Mesenchymal stem cell (in vitro differentiated cells and primary cell): Measurements from ENCODE around the gene BMPR1A.
A peak's percentile ranks its signal among the peaks of the same experiment; 100 is the strongest.

Experiments used
- DNase-seq: peaks from one replicate; pipeline ENCODE4 v3.0.0-alpha.2; 2013
- H2AFZ ChIP-seq: one replicate; pipeline ENCODE4 v1.6.1; 2013; ENCODE audit warnings: low read depth, mild to moderate bottlenecking, control low read depth, inconsistent platforms, low read length, moderate library complexity
- H2AK5ac ChIP-seq: 2 replicates; pipeline ENCODE4 v1.6.1; 2013; ENCODE audit warnings: low read length, moderate library complexity, mild to moderate bottlenecking, inconsistent platforms; ENCODE audit not compliant: severe bottlenecking
- H2BK120ac ChIP-seq: one replicate; pipeline ENCODE4 v1.6.1; 2013; ENCODE audit warnings: low read depth, mild to moderate bottlenecking, inconsistent platforms, low read length, moderate library complexity
- H2BK12ac ChIP-seq, 2 experiments: one replicate each; pipeline ENCODE4 v1.6.1; 2013; ENCODE audit warnings: inconsistent platforms in 2 of 2, low read length in 2 of 2, mild to moderate bottlenecking in 2 of 2, moderate library complexity in 2 of 2, control low read depth in 1 of 2
- H2BK15ac ChIP-seq: one replicate; pipeline ENCODE4 v1.6.1; 2013; ENCODE audit warnings: mild to moderate bottlenecking, low read depth, inconsistent platforms; ENCODE audit not compliant: poor library complexity, severe bottlenecking
- H2BK5ac ChIP-seq: 2 replicates; pipeline ENCODE4 v1.6.1; 2013; ENCODE audit warnings: low read depth, mild to moderate bottlenecking, low read length, control low read depth, inconsistent platforms; ENCODE audit not compliant: poor library complexity, severe bottlenecking
- H3K14ac ChIP-seq, 2 experiments: one replicate each; pipeline ENCODE4 v1.6.1; 2013; ENCODE audit warnings: inconsistent platforms in 2 of 2, low read length in 2 of 2, control low read depth in 1 of 2, mild to moderate bottlenecking in 1 of 2, moderate library complexity in 1 of 2
- H3K18ac ChIP-seq, 2 experiments: one replicate each; pipeline ENCODE4 v1.6.1; 2013; ENCODE audit warnings: inconsistent platforms in 2 of 2, low read length in 2 of 2, control low read depth in 1 of 2, low read depth in 1 of 2, mild to moderate bottlenecking in 1 of 2
- H3K23ac ChIP-seq, 2 experiments: one replicate each; pipeline ENCODE4 v1.6.1; 2013; ENCODE audit warnings: inconsistent platforms in 2 of 2, low read length in 2 of 2, mild to moderate bottlenecking in 2 of 2, moderate library complexity in 2 of 2, control low read depth in 1 of 2
- H3K27ac ChIP-seq: 2 replicates; pipeline ENCODE4 v1.5.1; 2013; ENCODE audit warnings: mild to moderate bottlenecking, moderate library complexity, low read length, control low read depth, inconsistent platforms; ENCODE audit not compliant: poor library complexity, severe bottlenecking
- H3K27me3 ChIP-seq, 2 experiments: 2 replicates each; pipeline versions ENCODE4 v1.6.1 to v1.7.0; 2013; ENCODE audit warnings: low read length in 2 of 2, mild to moderate bottlenecking in 2 of 2, moderate library complexity in 2 of 2, control low read depth in 1 of 2, inconsistent platforms in 1 of 2; ENCODE audit not compliant: control insufficient read depth in 1 of 2, insufficient read depth in 1 of 2
- H3K36me3 ChIP-seq, 2 experiments: 2 replicates each; pipeline versions ENCODE4 v1.6.1 to v1.7.0; 2013; ENCODE audit warnings: low read length in 2 of 2, control low read depth in 1 of 2, inconsistent platforms in 1 of 2, low read depth in 1 of 2, mild to moderate bottlenecking in 1 of 2; ENCODE audit not compliant: insufficient read depth in 2 of 2, control insufficient read depth in 1 of 2
- H3K4ac ChIP-seq, 2 experiments: one replicate each; pipeline ENCODE4 v1.6.1; 2013; ENCODE audit warnings: inconsistent platforms in 2 of 2, low read length in 2 of 2, mild to moderate bottlenecking in 2 of 2, moderate library complexity in 2 of 2, control low read depth in 1 of 2, low read depth in 1 of 2
- H3K4me1 ChIP-seq: 2 replicates; pipeline ENCODE4 v1.6.1; 2013; ENCODE audit warnings: low read depth, low read length, control low read depth; ENCODE audit not compliant: control insufficient read depth, insufficient read depth
- H3K4me2 ChIP-seq: 2 replicates; pipeline ENCODE4 v1.6.1; 2013; ENCODE audit warnings: low read length, mild to moderate bottlenecking, inconsistent platforms; ENCODE audit not compliant: poor library complexity, severe bottlenecking
- H3K4me3 ChIP-seq, 2 experiments: 2 replicates each; pipeline versions ENCODE4 v1.5.1 to v1.7.0; 2013; ENCODE audit warnings: low read length in 2 of 2, mild to moderate bottlenecking in 2 of 2, control low read depth in 1 of 2, low read depth in 1 of 2; ENCODE audit not compliant: insufficient read depth in 1 of 2
- H3K79me1 ChIP-seq: replicated peaks from 2 replicates; pipeline ENCODE4 v1.6.1; 2013; ENCODE audit warnings: mild to moderate bottlenecking, control low read depth, low read length, inconsistent platforms; ENCODE audit not compliant: poor library complexity, severe bottlenecking
- H3K9ac ChIP-seq: 2 replicates; pipeline ENCODE4 v1.7.0; 2013; ENCODE audit warnings: mild to moderate bottlenecking, low read length, moderate library complexity
- H3K9me3 ChIP-seq: 2 replicates; pipeline ENCODE4 v1.7.0; 2013; ENCODE audit warnings: mild to moderate bottlenecking, low read length; ENCODE audit not compliant: control insufficient read depth
- H4K8ac ChIP-seq: one replicate; pipeline ENCODE4 v1.6.1; 2013; ENCODE audit warnings: inconsistent platforms, mild to moderate bottlenecking, low read length, moderate library complexity
- H4K91ac ChIP-seq: one replicate; pipeline ENCODE4 v1.6.1; 2013; ENCODE audit warnings: mild to moderate bottlenecking, low read length, inconsistent platforms
- WGBS: methylation state at CpG from one replicate; pipeline ENCODE4 v1.1.7; 2013; ENCODE audit warnings: mixed read lengths; 5-methylcytosine and 5-hydroxymethylcytosine counted together

Gene BMPR1A

GRCh38 chr10:86846088-86846487 is 89.7 kb downstream of the BMPR1A start:
- WGBS, result 97% methylated on average over 3 of the region's 3 CpGs
- no peak for DNase-seq
- no peak overlapping the region for H3K9ac ChIP-seq
- no peak overlapping the region for H3K4me2 ChIP-seq
- H3K23ac ChIP-seq, result no peak overlapping the region
- no peak overlapping the region for H3K27ac ChIP-seq
- no peak overlapping the region for H3K14ac ChIP-seq
- peak overlapping the region in 1 of 2 experiments; percentile 24 for H3K4ac ChIP-seq
- no peak overlapping the region for H4K8ac ChIP-seq
- no peaks in the 10 kb centered on the region for H3K9me3 ChIP-seq
- no peaks in the 10 kb centered on the region for H3K27me3 ChIP-seq
- no peak overlapping the region for H2BK120ac ChIP-seq
- H2BK12ac ChIP-seq, result no peak overlapping the region
- H2BK5ac ChIP-seq, result no peak overlapping the region
- H2AFZ ChIP-seq, result no peak overlapping the region
- no peak overlapping the region for H3K4me3 ChIP-seq
- H3K4me1 ChIP-seq, result peaks cover 1% of the 10 kb centered on the region
- no peak overlapping the region for H2BK15ac ChIP-seq
- no peak overlapping the region for H4K91ac ChIP-seq
- H3K36me3 ChIP-seq, result peaks cover 12 to 39% of the 10 kb centered on the region in 2 experiments
- H3K18ac ChIP-seq, result no peak overlapping the region
- H3K79me1 ChIP-seq, result peaks cover 26% of the 10 kb centered on the region
- no peak overlapping the region for H2AK5ac ChIP-seq

- no peak overlapping the region for H3K4ac ChIP-seq
- H3K18ac ChIP-seq, result no peak overlapping the region
- no peak overlapping the region for H3K14ac ChIP-seq
- no peak overlapping the region for H2BK12ac ChIP-seq
- no peak overlapping the region for H3K4me3 ChIP-seq
- no peak overlapping the region for H2BK120ac ChIP-seq
- peaks cover 8 to 17% of the 10 kb centered on the region in 2 experiments for H3K36me3 ChIP-seq
- DNase-seq, result no peak
- H2BK5ac ChIP-seq, result no peak overlapping the region
- no peak overlapping the region for H2AFZ ChIP-seq
- H3K23ac ChIP-seq, result no peak overlapping the region
- peaks cover 1% of the 10 kb centered on the region for H3K4me1 ChIP-seq
- H3K9ac ChIP-seq, result no peak overlapping the region
- H4K8ac ChIP-seq, result no peak overlapping the region
- H3K4me2 ChIP-seq, result no peak overlapping the region
- no peak overlapping the region for H2BK15ac ChIP-seq
- H4K91ac ChIP-seq, result no peak overlapping the region
- peaks cover 15% of the 10 kb centered on the region for H3K79me1 ChIP-seq
- no peaks in the 10 kb centered on the region for H3K27me3 ChIP-seq
- H3K9me3 ChIP-seq, result no peaks in the 10 kb centered on the region
- H2AK5ac ChIP-seq, result no peak overlapping the region
- no peak overlapping the region for H3K27ac ChIP-seq
These were observed 92.3 kb downstream of the BMPR1A start for GRCh38 chr10:86848747-86849146.

- H2AK5ac ChIP-seq, result no peak overlapping the region
- H4K91ac ChIP-seq, result no peak overlapping the region
- no peak overlapping the region for H3K18ac ChIP-seq
- H3K4me1 ChIP-seq, result peaks cover 1% of the 10 kb centered on the region
- DNase-seq, result no peak
- H3K27ac ChIP-seq, result no peak overlapping the region
- H2BK15ac ChIP-seq, result no peak overlapping the region
- H2BK5ac ChIP-seq, result no peak overlapping the region
- WGBS, result 96% methylated on average over 2 of the region's 4 CpGs
- no peak overlapping the region for H3K4me3 ChIP-seq
- H3K9me3 ChIP-seq, result no peaks in the 10 kb centered on the region
- no peak overlapping the region for H3K4me2 ChIP-seq
- H3K9ac ChIP-seq, result no peak overlapping the region
- H2BK120ac ChIP-seq, result no peak overlapping the region
- H2AFZ ChIP-seq, result no peak overlapping the region
- peaks cover 8 to 11% of the 10 kb centered on the region in 2 experiments for H3K36me3 ChIP-seq
- H3K27me3 ChIP-seq, result no peaks in the 10 kb centered on the region
- no peak overlapping the region for H3K4ac ChIP-seq
- H3K79me1 ChIP-seq, result peaks cover 15% of the 10 kb centered on the region
- H4K8ac ChIP-seq, result no peak overlapping the region
- no peak overlapping the region for H3K23ac ChIP-seq
- no peak overlapping the region for H2BK12ac ChIP-seq
- H3K14ac ChIP-seq, result no peak overlapping the region
These were observed 92.9 kb downstream of the BMPR1A start for GRCh38 chr10:86849181-86849894.

GRCh38 chr10:86850481-86850880 is 94.1 kb downstream of the BMPR1A start:
- H3K9ac ChIP-seq, result no peak overlapping the region
- no peak overlapping the region for H4K91ac ChIP-seq
- H3K4ac ChIP-seq, result no peak overlapping the region
- no peak overlapping the region for H3K18ac ChIP-seq
- no peaks in the 10 kb centered on the region for H3K9me3 ChIP-seq
- 90% methylated on average over 1 of the region's 1 CpG for WGBS
- H3K14ac ChIP-seq, result no peak overlapping the region
- no peak for DNase-seq
- H3K27ac ChIP-seq, result no peak overlapping the region
- H2BK5ac ChIP-seq, result no peak overlapping the region
- no peak overlapping the region for H2BK12ac ChIP-seq
- H3K4me1 ChIP-seq, result peaks cover 1% of the 10 kb centered on the region
- H3K23ac ChIP-seq, result no peak overlapping the region
- no peak overlapping the region for H2AFZ ChIP-seq
- H2BK120ac ChIP-seq, result no peak overlapping the region
- no peaks in the 10 kb centered on the region for H3K27me3 ChIP-seq
- no peak overlapping the region for H2AK5ac ChIP-seq
- H3K4me2 ChIP-seq, result no peak overlapping the region
- H4K8ac ChIP-seq, result no peak overlapping the region
- no peak overlapping the region for H3K4me3 ChIP-seq
- no peak overlapping the region for H2BK15ac ChIP-seq
- peaks cover 12% of the 10 kb centered on the region for H3K79me1 ChIP-seq
- H3K36me3 ChIP-seq, result peaks cover 4% of the 10 kb centered on the region in 2 experiments
